Vagina (tissue), 2 donors: ENCODE data around the gene LASP1NB. TPM values are rescaled to one million over a fixed set of nuclear protein-coding genes. Genes with fewer than 3 reads are reported as not detected.

Experiments
- DNase-seq, 2 donors: peaks; one replicate each; pipeline ENCODE4 v3.0.0-alpha.2; 2017; ENCODE audit errors: extremely low spot score in 2 of 2
- H3K27ac ChIP-seq: fragments of 200-600 bp; sonication (generic); one replicate; pipeline ENCODE4 v1.5.1; 2019
- H3K27me3 ChIP-seq: fragments of 200-600 bp; sonication (generic); one replicate; pipeline ENCODE4 v1.5.1; 2019
- H3K36me3 ChIP-seq, 2 donors: fragments of 200-600 bp; sonication (generic); one replicate each; pipeline ENCODE4 v1.5.1; 2017 to 2019
- H3K4me1 ChIP-seq: fragments of 200-600 bp; sonication (generic); one replicate; pipeline ENCODE4 v1.5.1; 2019
- H3K4me3 ChIP-seq, 2 donors: fragments of 200-600 bp; sonication (generic); 1 replicate in 1 of 2; 2 replicates in 1 of 2; pipeline ENCODE4 v1.5.1; 2016 to 2019
- H3K9me3 ChIP-seq: fragments of 200-600 bp; sonication (generic); one replicate; pipeline ENCODE4 v1.5.1; 2019
- POLR2A ChIP-seq, 2 donors: fragments of 450-650 bp; IDR thresholded peaks; one replicate each; pipeline ENCODE4 v1.6.1; 2017; ENCODE audit warnings: antibody characterized with exemption in 2 of 2, mild to moderate bottlenecking in 2 of 2, moderate library complexity in 2 of 2
- POLR2AphosphoS5 ChIP-seq, 2 donors: sonication (generic); formaldehyde crosslinking; IDR thresholded peaks; one replicate each; pipeline ENCODE4 v1.9.0; 2017; ENCODE audit warnings: antibody characterized with exemption in 2 of 2, mild to moderate bottlenecking in 2 of 2, low read depth in 1 of 2; ENCODE audit not compliant: insufficient read depth in 1 of 2
- intact Hi-C: fragments of 100-400 bp; cut with DNase I; formaldehyde crosslinking; loops from one replicate; pipeline ENCODE4 v1.15.1; 2023
- microRNA-seq: library from miRNA; unstranded; fragments of <30 nt; microRNA quantifications from one replicate; pipeline ENCODE4, GENCODE V29; 2017; ENCODE audit warnings: borderline number of aligned reads, borderline replicate concordance
- small RNA-seq: library from RNA; depleted of rRNA; stranded (forward); fragments of <200 nt; gene quantifications from one replicate; pipeline ENCODE3, GENCODE V24; 2016
- total RNA-seq: library from RNA; depleted of rRNA; stranded (reverse); fragments of >200 nt; gene quantifications from one replicate; pipeline ENCODE4 v1.2.3, GENCODE V29; 2016
- TF ChIP-seq, protein P1 (sequence below), 3 experiments: fragments of 450-650 bp in 2 of 3; fragments of 200-600 bp in 1 of 3; sonication (generic) in 1 of 3; IDR thresholded peaks; one replicate each; pipeline ENCODE4 v1.5.1; 2017 to 2019; ENCODE audit warnings: antibody characterized with exemption in 3 of 3, mild to moderate bottlenecking in 2 of 3, moderate library complexity in 2 of 3

Gene LASP1NB

DNA sequence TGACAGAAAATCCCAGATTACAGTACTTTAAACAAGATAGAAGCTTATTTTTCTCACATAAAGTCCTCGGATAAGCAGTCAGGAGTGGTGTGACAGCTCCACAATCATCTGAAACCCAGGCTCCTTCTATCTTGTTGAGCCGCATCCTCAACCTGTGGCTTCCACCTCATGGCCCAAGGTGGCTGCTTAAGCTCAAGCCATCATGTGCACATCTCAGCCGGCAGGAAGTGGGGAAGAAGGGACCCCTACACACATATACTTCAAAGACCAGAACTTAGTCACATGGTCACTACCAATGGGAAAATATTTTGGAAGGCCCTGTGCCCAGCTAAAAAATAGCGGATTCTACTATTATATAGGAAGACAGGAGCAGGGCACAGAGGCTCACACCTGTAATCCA lies 52.8 kb downstream of the LASP1NB start:
- no peak overlapping the region for H3K27ac ChIP-seq
- no peaks in the 10 kb centered on the region for H3K36me3 ChIP-seq
- H3K27me3 ChIP-seq, result no peaks in the 10 kb centered on the region
- no peaks in the 10 kb centered on the region for H3K9me3 ChIP-seq
- TF ChIP-seq, protein P1, sequence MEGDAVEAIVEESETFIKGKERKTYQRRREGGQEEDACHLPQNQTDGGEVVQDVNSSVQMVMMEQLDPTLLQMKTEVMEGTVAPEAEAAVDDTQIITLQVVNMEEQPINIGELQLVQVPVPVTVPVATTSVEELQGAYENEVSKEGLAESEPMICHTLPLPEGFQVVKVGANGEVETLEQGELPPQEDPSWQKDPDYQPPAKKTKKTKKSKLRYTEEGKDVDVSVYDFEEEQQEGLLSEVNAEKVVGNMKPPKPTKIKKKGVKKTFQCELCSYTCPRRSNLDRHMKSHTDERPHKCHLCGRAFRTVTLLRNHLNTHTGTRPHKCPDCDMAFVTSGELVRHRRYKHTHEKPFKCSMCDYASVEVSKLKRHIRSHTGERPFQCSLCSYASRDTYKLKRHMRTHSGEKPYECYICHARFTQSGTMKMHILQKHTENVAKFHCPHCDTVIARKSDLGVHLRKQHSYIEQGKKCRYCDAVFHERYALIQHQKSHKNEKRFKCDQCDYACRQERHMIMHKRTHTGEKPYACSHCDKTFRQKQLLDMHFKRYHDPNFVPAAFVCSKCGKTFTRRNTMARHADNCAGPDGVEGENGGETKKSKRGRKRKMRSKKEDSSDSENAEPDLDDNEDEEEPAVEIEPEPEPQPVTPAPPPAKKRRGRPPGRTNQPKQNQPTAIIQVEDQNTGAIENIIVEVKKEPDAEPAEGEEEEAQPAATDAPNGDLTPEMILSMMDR (IDR thresholded peaks at IDR 0.05), result no peak
- TF ChIP-seq POLR2AphosphoS5 (IDR thresholded peaks at IDR 0.05; ENCODE audit: insufficient read depth in 1 of 2, low read depth in 1 of 2) (no peak), POLR2A (IDR thresholded peaks at IDR 0.05) (no peak)
- intact Hi-C loops, result no loop called here
- no peak for DNase-seq
- peaks cover 4% of the 10 kb centered on the region for H3K4me1 ChIP-seq
- H3K4me3 ChIP-seq, result no peak overlapping the region

Small RNA genes within 50 kb of the gene (microRNA-seq; reads per million reads assigned to microRNA genes)
- not detected for gene MIR6779

Small RNA genes within 50 kb of the gene (small RNA-seq; reads per million reads assigned to genes)
- not detected for gene MIR6779

Other genes with a start within 250 kb of the LASP1NB start
- gene MLLT6, start 220.3 kb upstream of the LASP1NB start, total RNA-seq, result 70.2 TPM
- gene CISD3, start 195.3 kb upstream of the LASP1NB start, total RNA-seq, result 12.8 TPM
- gene PCGF2, start 177.3 kb upstream of the LASP1NB start, total RNA-seq, result 25.8 TPM
- gene PSMB3, start 172.9 kb upstream of the LASP1NB start, total RNA-seq, result 193 TPM
- gene PIP4K2B, start 126.1 kb upstream of the LASP1NB start, total RNA-seq, result 68.5 TPM
- 25.5 TPM for gene CWC25, start 100.3 kb upstream of the LASP1NB start, total RNA-seq
- 1,585 TPM for gene RPL23, start 71.9 kb upstream of the LASP1NB start, total RNA-seq
- 69.0 TPM for gene LASP1, start 55.6 kb upstream of the LASP1NB start, total RNA-seq
- not detected for gene FBXO47, start 41.8 kb downstream of the LASP1NB start, total RNA-seq
- 6.6 TPM for gene PLXDC1, start 226.0 kb downstream of the LASP1NB start, total RNA-seq
- gene ARL5C, start 240.5 kb downstream of the LASP1NB start, total RNA-seq, result not detected